IMR-90 (cell line): Measurements from ENCODE around the gene MS4A2. TPM values are rescaled to one million over a fixed set of nuclear protein-coding genes. Genes with fewer than 3 reads are reported as not detected.
"Not testable (repeated sequence)": the region's sequence is repeated elsewhere in the genome, so short reads cannot be mapped to it uniquely, and the experiment has no call there.

Experiments
- ATAC-seq: fragments of 200-7000 bp; cut with Tn5 transposase; 2 replicates; pipeline ENCODE4 v1.9.1; 2020; ENCODE audit warnings: low read depth, mild to moderate bottlenecking, moderate library complexity
- BruUV-seq: library from RNA; stranded (reverse); fragments of 400-500 nt; replicated peaks from 2 replicates; lab custom pipeline; 2021; lab: Mats Ljungman, UMichigan
- CTCF ChIA-PET: fragments of 300-600 bp; formaldehyde crosslinking; extraction: SDS; loops from one replicate; lab custom pipeline; 2021; ENCODE audit warnings: antibody characterized with exemption; lab: Yijun Ruan, JAX
- POLR2A ChIA-PET: fragments of 300-600 bp; sonication (Branson Sonifier 250); formaldehyde crosslinking; loops from one replicate; lab custom pipeline; 2022; ENCODE audit warnings: antibody characterized with exemption; ENCODE audit not compliant: unreplicated experiment; lab: Charles Lee
- DNase-seq: peaks from one replicate; pipeline ENCODE4 v3.0.0; 2013
- H2AFZ ChIP-seq: replicated peaks from 2 replicates; pipeline ENCODE3; 2013; ENCODE audit warnings: low read length, mild to moderate bottlenecking; ENCODE audit not compliant: poor library complexity
- H2AK5ac ChIP-seq: 2 replicates; pipeline ENCODE4 v1.6.1; 2013; ENCODE audit warnings: low read depth, low read length, inconsistent platforms
- H2AK9ac ChIP-seq: replicated peaks from 2 replicates; pipeline ENCODE3; 2013; ENCODE audit warnings: mild to moderate bottlenecking, low read depth, low read length, moderate library complexity; ENCODE audit not compliant: poor library complexity
- H2BK120ac ChIP-seq: 2 replicates; pipeline ENCODE4 v1.6.1; 2013; ENCODE audit warnings: low read depth, low read length, inconsistent platforms
- H2BK15ac ChIP-seq: 3 replicates; pipeline ENCODE4 v1.6.1; 2013; ENCODE audit warnings: low read depth, low read length, inconsistent platforms
- H2BK20ac ChIP-seq: 2 replicates; pipeline ENCODE4 v1.6.1; 2013; ENCODE audit warnings: low read depth, mild to moderate bottlenecking, inconsistent platforms, low read length, moderate library complexity
- H2BK5ac ChIP-seq: 2 replicates; pipeline ENCODE4 v1.6.1; 2013; ENCODE audit warnings: mild to moderate bottlenecking, low read depth, low read length, inconsistent platforms; ENCODE audit not compliant: poor library complexity, severe bottlenecking
- H3K14ac ChIP-seq: replicated peaks from 2 replicates; pipeline ENCODE4 v1.6.1; 2013; ENCODE audit warnings: low read depth, low read length, inconsistent platforms
- H3K18ac ChIP-seq: 2 replicates; pipeline ENCODE4 v1.6.1; 2013; ENCODE audit warnings: low read depth, low read length, control low read depth
- H3K23ac ChIP-seq: 2 replicates; pipeline ENCODE4 v1.6.1; 2013; ENCODE audit warnings: low read depth, low read length, inconsistent platforms
- H3K27ac ChIP-seq: 2 replicates; pipeline ENCODE4 v1.5.1; 2013; ENCODE audit warnings: mild to moderate bottlenecking, control low read depth, low read length; ENCODE audit not compliant: insufficient read depth
- H3K27me3 ChIP-seq: 2 replicates; pipeline ENCODE4 v1.6.1; 2013; ENCODE audit warnings: low read length; ENCODE audit not compliant: control insufficient read depth, insufficient read depth
- H3K36me3 ChIP-seq: 2 replicates; pipeline ENCODE4 v1.6.1; 2013; ENCODE audit warnings: low read length, mixed read lengths; ENCODE audit not compliant: control insufficient read depth, insufficient read depth
- H3K4ac ChIP-seq: 2 replicates; pipeline ENCODE4 v1.6.1; 2013; ENCODE audit warnings: low read depth, low read length, inconsistent platforms
- H3K4me1 ChIP-seq: 2 replicates; pipeline ENCODE4 v1.6.1; 2013; ENCODE audit warnings: low read length, mixed read lengths; ENCODE audit not compliant: control insufficient read depth, insufficient read depth
- H3K4me2 ChIP-seq: 2 replicates; pipeline ENCODE4 v1.6.1; 2013; ENCODE audit warnings: low read depth, mild to moderate bottlenecking, control low read depth, low read length, moderate library complexity
- H3K4me3 ChIP-seq: 2 replicates; pipeline ENCODE4 v1.5.1; 2013; ENCODE audit warnings: low read depth, mild to moderate bottlenecking, control low read depth, low read length, moderate library complexity; ENCODE audit not compliant: insufficient read depth
- H3K56ac ChIP-seq: 2 replicates; pipeline ENCODE4 v1.6.1; 2013; ENCODE audit warnings: low read length, inconsistent platforms; ENCODE audit not compliant: insufficient read depth; ENCODE audit errors: extremely low read depth
- H3K79me1 ChIP-seq, 2 experiments: 2 replicates each; pipeline ENCODE4 v1.6.1; 2013; ENCODE audit warnings: low read length in 2 of 2, inconsistent platforms in 1 of 2, low read depth in 1 of 2
- H3K9ac ChIP-seq: 2 replicates; pipeline ENCODE4 v1.6.1; 2013; ENCODE audit warnings: low read depth, low read length, control low read depth
- H3K9me1 ChIP-seq: 2 replicates; pipeline ENCODE4 v1.6.1; 2013; ENCODE audit warnings: low read length, inconsistent platforms; ENCODE audit not compliant: insufficient read depth
- H3K9me3 ChIP-seq: 2 replicates; pipeline ENCODE4 v1.6.1; 2013; ENCODE audit warnings: low read length; ENCODE audit not compliant: control insufficient read depth, insufficient read depth
- H4K20me1 ChIP-seq: 2 replicates; pipeline ENCODE4 v1.6.1; 2013; ENCODE audit warnings: low read length, inconsistent platforms; ENCODE audit not compliant: insufficient read depth
- H4K5ac ChIP-seq: 2 replicates; pipeline ENCODE4 v1.6.1; 2013; ENCODE audit warnings: mild to moderate bottlenecking, low read depth, low read length, control low read depth
- H4K8ac ChIP-seq, 2 experiments: 2 replicates each; pipeline ENCODE4 v1.6.1; 2013; ENCODE audit warnings: low read depth in 2 of 2, low read length in 2 of 2, control low read depth in 1 of 2, inconsistent platforms in 1 of 2
- H4K91ac ChIP-seq: 2 replicates; pipeline ENCODE4 v1.6.1; 2013; ENCODE audit warnings: low read depth, low read length, inconsistent platforms; ENCODE audit not compliant: insufficient read depth
- WGBS, 2 experiments: methylation state at CpG; one replicate each; pipeline versions ENCODE4 v1.1.5 to v1.1.7; 2013; ENCODE audit warnings: missing lambda C conversion rate in 2 of 2; ENCODE audit not compliant: insufficient read length in 1 of 2; ENCODE audit errors: extremely low coverage in 2 of 2; 5-methylcytosine and 5-hydroxymethylcytosine counted together
- dilution Hi-C: fragments of 300-500 bp; cut with HindIII; formaldehyde crosslinking; loops from one replicate; pipeline ENCODE4 v1.14.3; 2018; ENCODE audit warnings: low sequenced_read_pairs; ENCODE audit not compliant: unreplicated experiment
- in situ Hi-C: fragments of 300-500 bp; cut with MboI; formaldehyde crosslinking; loops from 3 replicates; pipeline ENCODE4 v1.14.3; 2019; ENCODE audit warnings: low sequenced_read_pairs, inconsistent platforms, mixed read lengths
- intact Hi-C: fragments of 100-400 bp; cut with micrococcal nuclease; formaldehyde crosslinking; loops from 2 replicates; pipeline ENCODE4 v1.10.0; 2022
- polyA plus RNA-seq, 3 experiments: library from polyadenylated mRNA; depleted of rRNA; stranded (reverse); fragments of >200 nt; gene quantifications; 2 replicates each; pipeline ENCODE4 v1.2.3, GENCODE V29; 2012; ENCODE audit warnings: low replicate concordance in 1 of 3
- total RNA-seq: library from RNA; depleted of rRNA; stranded (reverse); fragments of >200 nt; gene quantifications from 2 replicates; pipeline ENCODE4 v1.2.3, GENCODE V29; 2012

Gene MS4A2
- total and polyA plus RNA-seq, 2 of the 4 experiments (the other 2 are of a cell fraction) = not detected

GRCh38 chr11:60101368-60101767 lies 12.9 kb downstream of the MS4A2 start:
- H2AFZ ChIP-seq, H2BK120ac ChIP-seq, H3K4me2 ChIP-seq, H2BK20ac ChIP-seq, H2BK15ac ChIP-seq, H4K8ac ChIP-seq, H3K23ac ChIP-seq, H3K9me1 ChIP-seq, H3K27ac ChIP-seq, H2AK9ac ChIP-seq, H4K91ac ChIP-seq, H2BK5ac ChIP-seq, H3K18ac ChIP-seq, H3K4me3 ChIP-seq, H3K9ac ChIP-seq, POLR2A ChIA-PET, H3K4me1 ChIP-seq, H3K56ac ChIP-seq, H3K4ac ChIP-seq, BruUV-seq, H3K14ac ChIP-seq, in situ Hi-C loops, ATAC-seq, H3K36me3 ChIP-seq, H2AK5ac ChIP-seq, H3K27me3 ChIP-seq, H3K9me3 ChIP-seq, H4K20me1 ChIP-seq, CTCF ChIA-PET, H3K79me1 ChIP-seq, dilution Hi-C loops, DNase-seq, intact Hi-C loops, H4K5ac ChIP-seq: not testable (repeated sequence)
- no CpG with 5 or more reads among the region's 11 CpGs for WGBS, 2 experiments

- H2AFZ ChIP-seq, ATAC-seq, H3K56ac ChIP-seq, BruUV-seq, H3K27me3 ChIP-seq, H3K23ac ChIP-seq, H3K4ac ChIP-seq, DNase-seq, H3K79me1 ChIP-seq, H4K91ac ChIP-seq, H2AK5ac ChIP-seq, H3K36me3 ChIP-seq, H2BK5ac ChIP-seq, H3K4me2 ChIP-seq, H2BK20ac ChIP-seq, H3K4me1 ChIP-seq, H4K8ac ChIP-seq, H2BK120ac ChIP-seq, H3K9me3 ChIP-seq, in situ Hi-C loops, H4K5ac ChIP-seq, H3K9ac ChIP-seq, H2AK9ac ChIP-seq, H3K9me1 ChIP-seq, H3K4me3 ChIP-seq, CTCF ChIA-PET, H3K27ac ChIP-seq, H4K20me1 ChIP-seq, H2BK15ac ChIP-seq, H3K18ac ChIP-seq, H3K14ac ChIP-seq, POLR2A ChIA-PET, intact Hi-C loops, dilution Hi-C loops: not testable (repeated sequence)
- WGBS, 2 experiments = 69% methylated on average over 3 of the region's 8 CpGs; no CpG with 5 or more reads in 1 of the 2 experiments
Measured at GRCh38 chr11:60104471-60105115, 16.1 kb downstream of the MS4A2 start.
